Measurements from ENCODE around the gene CCNQ. TPM values are rescaled to one million over a fixed set of nuclear protein-coding genes. Genes with fewer than 3 reads are reported as not detected.

CCNQ gene
- total and polyA plus RNA-seq, 4 donors: 8.9 to 14.7 (median 9.8) TPM

- no peaks in the 10 kb centered on the region for H3K9me3 ChIP-seq (ENCODE audit: control insufficient read depth in 4 of 4, low read length in 3 of 4)
- no peaks in the 10 kb centered on the region for H3K4me1 ChIP-seq (ENCODE audit: control insufficient read depth in 4 of 4, insufficient read depth in 4 of 4, low read length in 3 of 4)
- DNase-seq (ENCODE audit: low spot score): no peak
- H3K9ac ChIP-seq (ENCODE audit: low read depth in 1 of 2, low read length in 2 of 2): no peak overlapping the region
- H3K36me3 ChIP-seq (ENCODE audit: control insufficient read depth in 4 of 4, insufficient read depth in 3 of 4, low read depth in 1 of 4, low read length in 3 of 4): no peaks in the 10 kb centered on the region
- no peak overlapping the region for H3K27ac ChIP-seq (ENCODE audit: low read depth in 1 of 2, low read length in 2 of 2)
- no peaks in the 10 kb centered on the region for H3K27me3 ChIP-seq (ENCODE audit: control insufficient read depth in 4 of 4, insufficient read depth in 4 of 4, low read length in 3 of 4)
- TF ChIP-seq MAX (IDR thresholded peaks at IDR 0.05) (no peak), SP1 (IDR thresholded peaks at IDR 0.05) (no peak), CTCF (IDR thresholded peaks at IDR 0.05; ENCODE audit: low read depth, low read length, missing input control) (no peak), REST (IDR thresholded peaks at IDR 0.05) (no peak), ATF3 (IDR thresholded peaks at IDR 0.05) (no peak), JUND (IDR thresholded peaks at IDR 0.05) (no peak), HNF4G (IDR thresholded peaks at IDR 0.05) (no peak)
- WGBS: 80% methylated on average over 6 of the region's 6 CpGs
- H3K4me3 ChIP-seq (ENCODE audit: low read depth in 1 of 3, low read length in 3 of 3): no peak overlapping the region
Measured at GRCh38 chrX:153571534-153571908, 27.4 kb downstream of the CCNQ start.

GRCh38 chrX:153569475-153569874 lies 29.5 kb downstream of the CCNQ start:
- H3K4me3 ChIP-seq (ENCODE audit: low read depth in 1 of 3, low read length in 3 of 3): no peak overlapping the region
- H3K27me3 ChIP-seq (ENCODE audit: control insufficient read depth in 4 of 4, insufficient read depth in 4 of 4, low read length in 3 of 4): no peaks in the 10 kb centered on the region
- H3K27ac ChIP-seq (ENCODE audit: low read depth in 1 of 2, low read length in 2 of 2): no peak overlapping the region
- no peaks in the 10 kb centered on the region for H3K36me3 ChIP-seq (ENCODE audit: control insufficient read depth in 4 of 4, insufficient read depth in 3 of 4, low read depth in 1 of 4, low read length in 3 of 4)
- 87% methylated on average over 13 of the region's 13 CpGs for WGBS
- H3K9ac ChIP-seq (ENCODE audit: low read depth in 1 of 2, low read length in 2 of 2): no peak overlapping the region
- H3K4me1 ChIP-seq (ENCODE audit: control insufficient read depth in 4 of 4, insufficient read depth in 4 of 4, low read length in 3 of 4): no peaks in the 10 kb centered on the region
- H3K9me3 ChIP-seq (ENCODE audit: control insufficient read depth in 4 of 4, low read length in 3 of 4): no peaks in the 10 kb centered on the region
- no peak for DNase-seq (ENCODE audit: low spot score)
- TF ChIP-seq EGR1 (IDR thresholded peaks at IDR 0.05; ENCODE audit: low read depth in 2 of 2) (no peak), ZBTB33 (IDR thresholded peaks at IDR 0.05) (no peak), RAD21 (IDR thresholded peaks at IDR 0.05) (no peak), JUND (IDR thresholded peaks at IDR 0.05) (no peak), HNF4A (conservative IDR thresholded peaks at IDR 0.05) (no peak), HNF4G (IDR thresholded peaks at IDR 0.05) (no peak), FOXA1 (IDR thresholded peaks at IDR 0.05) (no peak), GABPA (IDR thresholded peaks at IDR 0.05 in 1 of 2, conservative IDR thresholded peaks at IDR 0.05 in 1 of 2) (no peak), CTCF (IDR thresholded peaks at IDR 0.05; ENCODE audit: low read depth, low read length, missing input control) (no peak), YY1 (IDR thresholded peaks at IDR 0.05) (no peak)

Data from liver (tissue), 9 donors.